Thyroid gland (tissue), 4 donors: ENCODE measurements around the gene VPS37C. TPM values are rescaled to one million over a fixed set of nuclear protein-coding genes. Genes with fewer than 3 reads are reported as not detected.

Source experiments
- DNase-seq, 2 donors: peaks; one replicate each; pipeline ENCODE4 v3.0.0-alpha.2; 2019
- H3K27ac ChIP-seq, 3 donors: fragments of 200-600 bp; sonication (generic); 1 replicate in 2 of 3; 2 replicates in 1 of 3; pipeline ENCODE4 v1.5.1; 2016 to 2019; ENCODE audit warnings: mild to moderate bottlenecking in 1 of 3, moderate library complexity in 1 of 3
- H3K27me3 ChIP-seq: fragments of 200-600 bp; sonication (generic); one replicate; pipeline ENCODE4 v1.5.1; 2019
- H3K36me3 ChIP-seq, 2 donors: fragments of 200-600 bp; sonication (generic); one replicate each; pipeline ENCODE4 v1.5.1; 2016 to 2019
- H3K4me1 ChIP-seq, 2 donors: fragments of 200-600 bp; sonication (generic); one replicate each; pipeline ENCODE4 v1.5.1; 2017 to 2019
- H3K4me3 ChIP-seq, 3 donors: fragments of 200-600 bp; sonication (generic); replicated peaks in 1 of 3; 1 replicate in 2 of 3; 2 replicates in 1 of 3; pipeline ENCODE4 v1.5.1; 2016; ENCODE audit warnings: mild to moderate bottlenecking in 1 of 3
- H3K9me3 ChIP-seq: fragments of 200-600 bp; sonication (generic); one replicate; pipeline ENCODE4 v1.5.1; 2017
- CTCF ChIP-seq, 6 experiments: fragments of 200-600 bp in 3 of 6; fragments of 450-650 bp in 3 of 6; sonication (generic) in 3 of 6; IDR thresholded peaks; one replicate each; pipeline ENCODE4 v1.5.1; 2016 to 2019; ENCODE audit warnings: antibody characterized with exemption in 6 of 6, mild to moderate bottlenecking in 2 of 6, inconsistent platforms in 1 of 6, moderate library complexity in 1 of 6
- POLR2A ChIP-seq, 2 donors: fragments of 450-650 bp; IDR thresholded peaks; one replicate each; pipeline ENCODE4 v1.6.1; 2017; ENCODE audit warnings: antibody characterized with exemption in 2 of 2, mild to moderate bottlenecking in 2 of 2, moderate library complexity in 1 of 2
- WGBS, 2 donors: methylation state at CpG; one replicate each; pipeline ENCODE4 v1.1.5; 2017; 5-methylcytosine and 5-hydroxymethylcytosine counted together
- intact Hi-C: fragments of 100-400 bp; cut with DNase I; formaldehyde crosslinking; loops from one replicate; pipeline ENCODE4 v1.15.1; 2023
- total RNA-seq, 4 donors: library from RNA; depleted of rRNA; stranded (reverse); fragments of >200 nt; gene quantifications; one replicate each; pipeline ENCODE4 v1.2.3, GENCODE V29; 2016

VPS37C gene
- total RNA-seq, 4 donors from 2014 or later, result 13.0 to 18.2 (median 15.9) TPM

GRCh38 chr11:61087426-61088119 is 73.7 kb downstream of the VPS37C start:
- TF ChIP-seq CTCF (IDR thresholded peaks at IDR 0.05), result no peak
- no peak for TF ChIP-seq POLR2A (IDR thresholded peaks at IDR 0.05)
- Histone ChIP-seq H3K4me3 (no peak overlapping the region), H3K9me3 (no peaks in the 10 kb centered on the region), H3K4me1 (no peaks in the 10 kb centered on the region), H3K27me3 (no peaks in the 10 kb centered on the region), H3K27ac (no peak overlapping the region), H3K36me3 (no peaks in the 10 kb centered on the region)
- intact Hi-C loops, result no loop called here
- DNase-seq, result no peak
- 92 to 94% methylated on average over 9 of the region's 9 CpGs for WGBS, 2 donors

- intact Hi-C loops, result no loop called here
- no peak for TF ChIP-seq POLR2A (IDR thresholded peaks at IDR 0.05)
- TF ChIP-seq CTCF (IDR thresholded peaks at IDR 0.05), result no peak
Observed at GRCh38 chr11:61083601-61084147, 77.6 kb downstream of the VPS37C start.

GRCh38 chr11:61082931-61083531 is 78.2 kb downstream of the VPS37C start:
- Histone ChIP-seq H3K36me3 (no peaks in the 10 kb centered on the region), H3K27me3 (no peaks in the 10 kb centered on the region), H3K4me1 (no peaks in the 10 kb centered on the region), H3K4me3 (no peak overlapping the region), H3K9me3 (no peaks in the 10 kb centered on the region), H3K27ac (no peak overlapping the region)
- DNase-seq, result no peak
- intact Hi-C loops, result no loop called here
- TF ChIP-seq POLR2A (IDR thresholded peaks at IDR 0.05) (no peak), CTCF (IDR thresholded peaks at IDR 0.05) (no peak)
- 86 to 88% methylated on average over 7 to 14 of the region's 14 CpGs for WGBS, 2 donors

More at GRCh38 chr11:61083601-61084147, 77.6 kb downstream of the VPS37C start:
- Histone ChIP-seq H3K4me3 (no peak overlapping the region), H3K36me3 (no peaks in the 10 kb centered on the region), H3K27ac (no peak overlapping the region), H3K9me3 (no peaks in the 10 kb centered on the region), H3K27me3 (no peaks in the 10 kb centered on the region), H3K4me1 (no peaks in the 10 kb centered on the region)
- WGBS, 2 donors, result 61 to 65% methylated on average over 12 to 13 of the region's 13 CpGs
- no peak for DNase-seq

- DNase-seq, result no peak
- no peaks in the 10 kb centered on the region for H3K4me1 ChIP-seq
- H3K9me3 ChIP-seq, result no peaks in the 10 kb centered on the region
- no peaks in the 10 kb centered on the region for H3K36me3 ChIP-seq
- H3K27ac ChIP-seq, result no peak overlapping the region
- no peaks in the 10 kb centered on the region for H3K27me3 ChIP-seq
- no peak overlapping the region for H3K4me3 ChIP-seq
- 65 to 74% methylated on average over 14 to 16 of the region's 18 CpGs for WGBS, 2 donors
- intact Hi-C loops, result no loop called here
- TF ChIP-seq CTCF (IDR thresholded peaks at IDR 0.05) (no peak), POLR2A (IDR thresholded peaks at IDR 0.05) (no peak)
Observed at GRCh38 chr11:61082062-61082870, 79.0 kb downstream of the VPS37C start.
